Mucosa of rectum (tissue), 2 donors: ENCODE data around the gene TXNDC17.

Source experiments
- H3K27ac ChIP-seq, 2 donors: one replicate each; pipeline ENCODE4 v1.7.0; 2013; ENCODE audit warnings: inconsistent platforms in 2 of 2, low read depth in 2 of 2, low read length in 2 of 2
- H3K27me3 ChIP-seq, 2 donors: one replicate each; pipeline ENCODE4 v1.7.0; 2013; ENCODE audit warnings: low read length in 2 of 2; ENCODE audit not compliant: control insufficient read depth in 2 of 2, insufficient read depth in 2 of 2
- H3K36me3 ChIP-seq, 2 donors: one replicate each; pipeline ENCODE4 v1.7.0; 2013; ENCODE audit warnings: low read length in 2 of 2; ENCODE audit not compliant: control insufficient read depth in 2 of 2, insufficient read depth in 2 of 2
- H3K4me1 ChIP-seq, 2 donors: one replicate each; pipeline ENCODE4 v1.7.0; 2013; ENCODE audit warnings: low read length in 2 of 2, mild to moderate bottlenecking in 1 of 2; ENCODE audit not compliant: control insufficient read depth in 2 of 2, insufficient read depth in 2 of 2
- H3K4me3 ChIP-seq, 2 donors: one replicate each; pipeline ENCODE4 v1.7.0; 2013; ENCODE audit warnings: low read length in 2 of 2
- H3K9ac ChIP-seq, 2 donors: one replicate each; pipeline ENCODE4 v1.7.0; 2013; ENCODE audit warnings: low read length in 2 of 2, low read depth in 1 of 2, mild to moderate bottlenecking in 1 of 2
- H3K9me3 ChIP-seq, 2 donors: one replicate each; pipeline ENCODE4 v1.7.0; 2013; ENCODE audit warnings: low read length in 2 of 2; ENCODE audit not compliant: control insufficient read depth in 2 of 2
- donor health status: healthy.
- donor health status: Normal muscosa, but diverticular disease.

The TXNDC17 gene

DNA sequence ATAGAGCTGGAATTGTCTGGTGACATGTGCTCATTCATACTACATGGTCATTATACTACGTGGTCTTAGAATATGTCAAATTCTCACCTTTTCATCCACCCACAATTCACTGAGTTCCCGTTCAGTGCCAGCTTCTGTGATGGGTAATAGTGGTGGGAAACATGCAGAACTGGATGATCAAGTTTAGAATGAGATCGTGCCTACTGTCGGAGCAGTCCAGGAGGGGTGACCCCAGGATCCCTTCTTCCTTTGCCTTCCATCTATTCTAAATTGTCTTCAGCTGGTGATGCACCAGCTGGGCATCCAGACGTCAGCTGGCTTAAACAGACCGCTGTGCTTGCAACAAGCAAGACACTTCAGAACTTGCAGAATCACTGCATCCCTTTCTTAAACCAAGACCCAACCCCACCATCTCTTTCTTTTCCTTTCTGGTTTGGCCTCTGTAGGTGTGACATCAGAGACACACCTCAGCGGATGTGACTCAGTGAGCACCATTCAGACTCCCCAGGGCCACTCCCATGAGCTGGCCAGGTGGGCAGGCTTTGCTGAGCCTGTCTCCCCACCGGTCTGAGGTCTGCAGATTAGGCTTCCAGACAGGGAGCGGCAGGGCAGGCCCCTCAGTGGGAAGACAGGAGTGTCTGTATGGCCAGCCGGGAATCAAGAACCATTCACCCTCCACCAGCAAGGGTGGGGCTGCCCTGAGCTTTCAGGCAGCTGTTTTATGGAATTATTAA is 28.8 kb downstream of the TXNDC17 start:
- H3K9ac ChIP-seq: no peak overlapping the region
- no peak overlapping the region for H3K4me3 ChIP-seq
- H3K4me1 ChIP-seq: peaks cover 2 to 3% of the 10 kb centered on the region in 2 donors
- no peaks in the 10 kb centered on the region for H3K27me3 ChIP-seq
- no peaks in the 10 kb centered on the region for H3K9me3 ChIP-seq
- no peak overlapping the region for H3K27ac ChIP-seq
- no peaks in the 10 kb centered on the region for H3K36me3 ChIP-seq

DNA sequence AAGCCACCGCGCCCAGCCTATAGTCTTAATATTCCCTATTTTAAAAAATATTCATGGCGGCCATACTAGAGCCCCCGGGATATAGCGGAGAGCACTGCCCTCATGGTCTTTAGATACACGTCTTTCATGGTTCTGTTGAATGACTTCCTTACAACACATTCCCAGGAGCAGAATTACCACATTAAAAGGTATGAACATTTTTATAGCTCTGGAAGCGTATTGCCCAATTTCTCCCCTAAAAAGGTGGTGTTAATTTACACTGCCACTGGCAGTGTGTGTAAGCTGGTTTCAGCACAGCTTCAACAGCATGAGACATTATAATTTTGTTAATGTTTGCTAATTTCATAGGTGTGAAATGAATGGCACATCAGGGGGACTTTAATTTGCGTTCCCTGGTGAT is 29.7 kb downstream of the TXNDC17 start:
- Histone ChIP-seq H3K36me3 (no peaks in the 10 kb centered on the region), H3K4me3 (no peak overlapping the region), H3K27me3 (no peaks in the 10 kb centered on the region), H3K4me1 (peaks cover 2 to 3% of the 10 kb centered on the region in 2 donors), H3K9ac (no peak overlapping the region), H3K27ac (no peak overlapping the region), H3K9me3 (no peaks in the 10 kb centered on the region)

DNA sequence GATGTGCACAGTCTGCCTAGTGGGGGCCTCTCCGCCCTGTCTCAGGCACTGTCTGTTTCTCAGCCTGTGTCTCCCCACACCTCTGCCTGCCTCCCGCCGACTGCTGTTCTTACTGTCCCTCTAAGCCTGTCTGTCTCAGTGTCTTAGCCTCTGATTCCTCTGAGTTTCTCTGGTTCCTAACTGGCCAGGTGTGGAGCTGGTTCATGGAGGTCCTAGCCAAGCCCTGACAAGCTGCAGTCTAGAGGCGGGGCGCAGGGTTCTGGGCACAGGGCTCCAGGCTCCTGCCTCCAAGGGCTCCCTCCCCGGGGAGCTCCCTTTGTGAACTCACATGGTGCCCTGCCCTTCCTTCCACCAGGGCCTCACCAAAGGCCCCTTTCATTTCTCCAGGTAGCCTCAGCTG is 30.1 kb downstream of the TXNDC17 start:
- H3K9ac ChIP-seq: no peak overlapping the region
- no peak overlapping the region for H3K27ac ChIP-seq
- H3K36me3 ChIP-seq: no peaks in the 10 kb centered on the region
- H3K4me3 ChIP-seq: no peak overlapping the region
- no peaks in the 10 kb centered on the region for H3K27me3 ChIP-seq
- no peaks in the 10 kb centered on the region for H3K9me3 ChIP-seq
- peaks cover 2 to 3% of the 10 kb centered on the region in 2 donors for H3K4me1 ChIP-seq

DNA sequence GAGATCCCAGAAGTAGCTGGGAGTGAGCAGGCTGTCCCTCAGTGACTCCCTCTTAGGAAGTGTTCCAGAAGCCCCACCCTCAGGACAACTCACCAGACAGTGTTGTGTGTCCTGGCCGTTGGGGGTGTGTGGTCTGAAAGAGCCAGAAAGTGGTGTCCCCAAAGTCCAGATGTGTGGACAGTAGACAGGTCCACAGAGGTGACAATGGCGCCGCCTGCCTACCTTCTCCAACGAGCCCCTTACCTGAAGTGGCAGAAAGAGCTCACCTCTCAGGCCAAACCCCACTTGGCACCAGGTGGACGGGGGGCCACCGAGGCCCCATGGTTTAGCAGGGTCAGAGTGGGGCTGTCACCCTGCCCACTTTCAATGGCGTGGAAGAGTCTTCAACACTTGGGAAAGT is 30.6 kb downstream of the TXNDC17 start:
- no peak overlapping the region for H3K27ac ChIP-seq
- H3K27me3 ChIP-seq: peaks cover 0 to 1% of the 10 kb centered on the region in 2 donors
- H3K4me3 ChIP-seq: no peak overlapping the region
- H3K4me1 ChIP-seq: no peaks in the 10 kb centered on the region
- H3K36me3 ChIP-seq: no peaks in the 10 kb centered on the region
- no peaks in the 10 kb centered on the region for H3K9me3 ChIP-seq
- no peak overlapping the region for H3K9ac ChIP-seq

DNA sequence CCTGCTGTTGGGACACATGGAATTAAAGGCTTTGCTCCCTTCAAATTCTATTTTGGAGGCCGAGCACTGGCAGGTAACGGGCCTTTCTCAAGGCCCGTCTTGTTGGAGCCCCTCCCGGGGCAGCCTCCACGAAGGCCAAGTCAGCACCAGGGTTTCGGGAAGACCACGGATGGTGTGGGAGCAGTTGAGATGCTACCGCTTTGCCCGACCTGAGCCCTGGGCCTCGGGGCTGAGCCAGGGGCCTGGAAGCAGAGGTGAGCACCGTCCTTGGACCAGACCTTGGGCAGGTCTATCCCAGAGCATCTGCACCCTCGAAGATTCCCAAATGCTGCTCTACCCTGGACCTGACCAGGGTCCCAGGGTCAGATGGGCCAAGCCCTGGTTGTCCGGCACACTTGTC is 33.7 kb downstream of the TXNDC17 start:
- H3K27me3 ChIP-seq: peaks cover 6 to 13% of the 10 kb centered on the region in 2 donors
- no peaks in the 10 kb centered on the region for H3K4me1 ChIP-seq
- no peak overlapping the region for H3K27ac ChIP-seq
- no peak overlapping the region for H3K9ac ChIP-seq
- H3K9me3 ChIP-seq: no peaks in the 10 kb centered on the region
- no peaks in the 10 kb centered on the region for H3K36me3 ChIP-seq
- no peak overlapping the region for H3K4me3 ChIP-seq

DNA sequence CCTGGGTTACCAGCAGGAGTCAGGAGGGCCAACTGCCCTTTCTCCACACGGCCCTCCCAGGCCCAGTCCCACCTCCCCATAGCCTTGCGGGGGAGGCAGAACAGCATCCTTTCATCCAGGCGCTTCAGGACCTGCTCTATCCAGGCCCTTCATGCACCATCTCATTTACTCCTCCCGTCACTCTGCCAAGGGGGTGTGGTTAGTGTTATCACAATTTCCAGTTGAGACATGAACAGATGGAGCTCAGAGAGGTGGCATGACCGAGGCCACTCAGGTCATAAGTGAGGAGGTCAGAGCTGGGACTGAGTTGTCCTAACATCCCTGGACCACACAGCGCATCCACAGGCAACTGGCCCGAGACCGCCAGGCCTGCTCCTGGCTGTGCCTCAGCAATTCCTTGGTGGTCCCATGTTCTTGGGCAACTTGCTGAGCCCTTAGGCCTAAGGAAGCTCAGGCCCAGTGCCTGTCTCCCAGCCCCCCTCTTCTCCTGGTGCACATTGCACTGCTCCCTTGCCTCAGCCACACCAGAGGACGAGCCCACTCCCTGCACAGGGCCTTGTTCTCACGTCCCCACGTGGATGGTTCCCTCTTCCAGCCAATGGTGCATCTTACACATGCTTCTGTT is 34.5 kb downstream of the TXNDC17 start:
- H3K27me3 ChIP-seq: peaks cover 6 to 13% of the 10 kb centered on the region in 2 donors
- H3K9me3 ChIP-seq: no peaks in the 10 kb centered on the region
- H3K27ac ChIP-seq: no peak overlapping the region

DNA sequence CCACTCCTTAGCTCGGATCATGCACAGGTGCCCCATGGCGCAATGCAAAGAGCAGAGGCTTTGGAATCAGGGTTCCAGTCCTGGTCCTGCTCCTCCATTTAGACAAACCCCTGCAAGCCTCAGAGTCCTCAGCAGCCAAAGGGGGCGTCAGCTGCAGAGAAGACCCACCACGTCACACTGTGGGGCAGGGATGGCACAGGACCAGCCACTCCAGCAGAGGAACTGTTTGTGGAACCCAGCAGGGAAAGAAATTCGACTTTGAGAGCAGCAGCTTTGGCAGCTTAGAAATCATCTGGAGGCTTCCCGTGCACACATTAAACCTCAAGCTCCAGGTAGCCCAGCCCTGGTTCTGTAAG is 35.9 kb downstream of the TXNDC17 start:
- no peaks in the 10 kb centered on the region for H3K36me3 ChIP-seq
- peaks cover 6 to 13% of the 10 kb centered on the region in 2 donors for H3K27me3 ChIP-seq
- H3K4me1 ChIP-seq: no peaks in the 10 kb centered on the region
- H3K9me3 ChIP-seq: no peaks in the 10 kb centered on the region
- no peak overlapping the region for H3K27ac ChIP-seq
- no peak overlapping the region for H3K4me3 ChIP-seq
- H3K9ac ChIP-seq: no peak overlapping the region

More for the DNA sequence above, 34.5 kb downstream of the TXNDC17 start:
- H3K36me3 ChIP-seq: no peaks in the 10 kb centered on the region
- no peaks in the 10 kb centered on the region for H3K4me1 ChIP-seq
- no peak overlapping the region for H3K9ac ChIP-seq
- H3K4me3 ChIP-seq: no peak overlapping the region

DNA sequence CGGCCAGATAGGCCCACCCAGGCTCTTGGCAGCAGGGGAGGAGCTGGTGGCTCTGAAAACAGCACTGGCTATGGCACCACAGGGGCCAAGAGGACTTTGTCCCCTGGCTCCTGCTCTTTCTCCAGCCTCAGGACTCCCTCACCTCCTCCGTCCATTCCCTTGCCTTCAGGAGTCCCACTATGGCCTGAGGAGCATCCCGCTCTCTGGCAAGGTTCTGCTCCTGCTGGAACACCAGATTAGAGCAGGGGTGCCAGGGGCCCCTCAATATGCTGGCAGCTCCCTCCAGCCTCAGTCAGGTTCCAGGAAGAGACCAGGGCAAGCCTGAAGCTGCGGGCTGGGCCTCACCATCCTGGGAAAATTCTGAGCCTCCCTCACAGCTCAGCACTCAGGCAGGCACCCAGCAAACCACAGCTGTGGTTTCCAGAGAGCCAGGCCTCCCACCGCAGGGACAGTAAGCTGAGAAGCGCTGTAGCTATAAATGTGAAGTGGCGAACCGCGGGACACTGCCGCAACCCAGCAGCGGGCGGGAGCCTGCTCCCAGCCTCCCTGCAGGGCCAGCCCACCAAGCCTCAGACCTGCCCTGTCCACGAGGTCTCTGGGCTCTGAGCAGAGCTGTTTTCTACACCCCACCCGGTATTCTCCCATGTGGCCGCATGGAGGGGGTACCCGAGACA is 36.4 kb downstream of the TXNDC17 start:
- Histone ChIP-seq H3K4me3 (no peak overlapping the region), H3K4me1 (no peaks in the 10 kb centered on the region), H3K27ac (no peak overlapping the region), H3K36me3 (no peaks in the 10 kb centered on the region), H3K27me3 (peaks cover 6 to 14% of the 10 kb centered on the region in 2 donors), H3K9me3 (no peaks in the 10 kb centered on the region), H3K9ac (no peak overlapping the region)

DNA sequence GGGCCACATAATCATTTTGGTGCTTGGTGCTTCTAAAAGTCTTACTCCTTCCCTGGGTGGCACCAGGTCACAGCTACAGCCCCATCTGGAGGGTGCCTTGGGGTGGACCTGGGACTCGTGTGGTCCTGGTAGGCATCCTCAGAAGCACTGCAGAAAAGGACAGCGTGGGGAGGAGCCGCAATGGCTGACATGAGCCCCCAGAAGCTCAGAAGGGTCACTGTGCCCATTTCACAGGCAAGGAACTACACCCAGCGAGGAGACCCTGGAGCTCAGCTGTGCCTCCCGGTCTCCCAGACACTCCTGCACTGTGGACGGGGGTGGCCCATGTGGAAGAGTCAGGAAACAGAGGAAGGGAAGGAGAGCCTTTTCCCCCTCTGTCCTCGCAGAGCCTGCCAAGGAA is 37.1 kb downstream of the TXNDC17 start:
- Histone ChIP-seq H3K9ac (no peak overlapping the region), H3K27me3 (peaks cover 6 to 16% of the 10 kb centered on the region in 2 donors), H3K27ac (no peak overlapping the region), H3K4me3 (no peak overlapping the region), H3K9me3 (no peaks in the 10 kb centered on the region), H3K36me3 (no peaks in the 10 kb centered on the region), H3K4me1 (no peaks in the 10 kb centered on the region)

DNA sequence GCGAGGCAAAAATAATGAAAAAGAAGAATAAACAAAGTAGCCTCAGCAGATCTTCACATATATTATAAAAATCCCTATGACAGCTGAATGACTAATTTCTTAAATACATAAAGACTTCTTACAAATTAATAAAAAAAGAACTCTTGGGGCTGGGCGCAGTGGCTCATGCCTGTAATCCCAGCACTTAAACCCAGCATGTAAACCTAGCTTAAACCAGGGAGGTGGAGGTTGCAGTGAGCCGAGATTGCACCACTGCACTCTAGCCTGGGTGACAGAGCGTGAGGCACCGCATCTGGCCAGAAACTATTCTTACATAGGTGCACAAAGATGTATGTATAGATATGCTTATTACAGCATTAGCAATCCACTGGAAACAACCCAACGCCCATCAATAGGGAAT is 38.4 kb downstream of the TXNDC17 start:
- Histone ChIP-seq H3K4me1 (no peaks in the 10 kb centered on the region), H3K9me3 (no peaks in the 10 kb centered on the region), H3K4me3 (no peak overlapping the region), H3K9ac (no peak overlapping the region), H3K36me3 (no peaks in the 10 kb centered on the region), H3K27ac (no peak overlapping the region), H3K27me3 (peaks cover 6 to 16% of the 10 kb centered on the region in 2 donors)
